A673 (cell line): Measurements from ENCODE around the gene SBF2. TPM values are rescaled to one million over a fixed set of nuclear protein-coding genes. Genes with fewer than 3 reads are reported as not detected.

ENCODE experiments used
- BruUV-seq: library from RNA; stranded (reverse); fragments of 400-500 nt; replicated peaks from 2 replicates; lab custom pipeline; 2021; lab: Mats Ljungman, UMichigan
- CTCF ChIA-PET: fragments of 300-600 bp; sonication (Branson Sonifier 250); formaldehyde crosslinking; loops from one replicate; lab custom pipeline; 2022; ENCODE audit warnings: antibody characterized with exemption; lab: Charles Lee
- POLR2A ChIA-PET: fragments of 300-600 bp; sonication (Branson Sonifier 250); formaldehyde crosslinking; loops from one replicate; lab custom pipeline; 2022; ENCODE audit warnings: antibody characterized with exemption; ENCODE audit not compliant: low non-redundant PET; lab: Charles Lee
- DNase-seq: peaks from one replicate; pipeline ENCODE4 v3.0.0-alpha.2; 2015; ENCODE audit warnings: low spot score
- H3K27ac ChIP-seq: fragments of 200-600 bp; sonication (generic); 2 replicates; pipeline ENCODE4 v1.5.1; 2016; ENCODE audit warnings: mixed run types, low read depth, mild to moderate bottlenecking, mixed read lengths, antibody characterized with exemption, low read length; ENCODE audit not compliant: poor library complexity, severe bottlenecking
- H3K27me3 ChIP-seq: fragments of 200-600 bp; sonication (generic); replicated peaks from 2 replicates; pipeline ENCODE4 v1.6.1; 2017; ENCODE audit warnings: mixed run types, low read depth, mild to moderate bottlenecking, mixed read lengths, antibody characterized with exemption, low read length; ENCODE audit not compliant: insufficient read depth, poor library complexity
- H3K36me3 ChIP-seq: fragments of 200-600 bp; sonication (generic); 2 replicates; pipeline ENCODE4 v1.6.1; 2016; ENCODE audit warnings: mixed run types, mild to moderate bottlenecking, mixed read lengths, antibody characterized with exemption, low read length; ENCODE audit not compliant: insufficient read depth, poor library complexity, severe bottlenecking
- H3K4me1 ChIP-seq: fragments of 200-600 bp; sonication (generic); 2 replicates; pipeline ENCODE4 v1.6.1; 2017; ENCODE audit warnings: mixed run types, mild to moderate bottlenecking, mixed read lengths, antibody characterized with exemption, low read length; ENCODE audit not compliant: insufficient read depth, poor library complexity, severe bottlenecking
- H3K4me3 ChIP-seq: fragments of 200-600 bp; sonication (generic); 2 replicates; pipeline ENCODE4 v1.5.1; 2016; ENCODE audit warnings: low read depth, mixed run types, mild to moderate bottlenecking, mixed read lengths, low read length; ENCODE audit not compliant: poor library complexity, severe bottlenecking
- H3K9me3 ChIP-seq: fragments of 200-600 bp; sonication (generic); 2 replicates; pipeline ENCODE4 v1.6.1; 2016; ENCODE audit warnings: mixed run types, low read depth, mild to moderate bottlenecking, mixed read lengths, antibody characterized with exemption, low read length; ENCODE audit not compliant: poor library complexity, severe bottlenecking
- EZH2 ChIP-seq: fragments of 200-600 bp; sonication (generic); IDR thresholded peaks from 2 replicates; pipeline ENCODE4 v1.6.1; 2017; ENCODE audit warnings: borderline replicate concordance, low read depth, mild to moderate bottlenecking, mixed read lengths, antibody characterized with exemption, low read length; ENCODE audit not compliant: poor library complexity, severe bottlenecking
- intact Hi-C: fragments of 100-400 bp; cut with micrococcal nuclease; formaldehyde crosslinking; loops from one replicate; pipeline ENCODE4 v1.10.0; 2022; ENCODE audit not compliant: unreplicated experiment
- total RNA-seq: library from RNA; stranded (reverse); gene quantifications from 2 replicates; pipeline ENCODE4 v1.2.3, GENCODE V29; 2021
- TF ChIP-seq, protein P1 (sequence below): fragments of 300-800, 200-600 bp; sonication (generic); conservative IDR thresholded peaks from 2 replicates; pipeline ENCODE4 v1.5.1; 2017; ENCODE audit warnings: low read depth, mild to moderate bottlenecking, antibody characterized with exemption, low read length, moderate library complexity, mixed read lengths

Gene SBF2
- total RNA-seq, 1 experiment from 2014 or later, result 31.8 TPM

DNA sequence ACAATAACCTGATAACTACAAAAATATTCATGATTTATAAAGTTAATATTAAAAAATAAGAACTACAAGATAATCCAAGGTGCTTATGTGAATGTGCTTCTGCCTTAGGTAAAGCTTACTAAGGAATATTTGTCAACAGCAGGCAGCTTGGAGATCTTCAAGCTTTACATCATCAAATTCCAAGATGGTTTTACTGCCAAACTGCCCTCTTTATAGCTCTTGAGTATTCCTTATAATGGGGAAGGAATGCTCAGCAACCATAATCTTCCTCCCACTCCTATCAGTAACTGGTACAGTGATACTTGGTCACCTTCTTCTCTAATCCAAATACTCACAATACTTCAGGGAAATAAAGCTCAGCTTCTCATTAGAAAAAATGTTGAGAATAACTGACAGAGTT lies 30.1 kb downstream of the SBF2 start:
- DNase-seq, result peak; percentile 37
- ChIA-PET CTCF (no interaction called here), POLR2A (no interaction called here)

DNA sequence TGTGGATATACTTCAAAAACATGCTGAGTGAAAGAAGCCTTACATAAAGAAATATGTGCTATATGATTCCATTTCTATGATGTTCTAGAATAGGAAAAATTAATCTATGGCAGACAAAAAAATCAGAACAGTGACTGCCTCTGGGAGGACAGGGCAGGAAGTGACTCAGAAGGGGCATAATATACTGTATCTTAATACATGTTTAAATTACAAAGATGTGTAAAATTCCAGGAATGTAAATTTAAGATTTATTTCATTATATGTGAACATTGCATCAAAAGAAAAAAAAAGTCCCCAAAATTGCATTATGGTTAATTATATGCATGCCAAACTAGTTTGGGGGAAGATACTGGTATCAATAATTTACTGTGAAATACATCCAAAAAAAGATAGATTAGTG lies 32.2 kb downstream of the SBF2 start:
- ChIA-PET POLR2A (no interaction called here), CTCF (no interaction called here)
- H3K36me3 ChIP-seq, result no peaks in the 10 kb centered on the region
- intact Hi-C loops, result no loop called here
- peaks cover 5% of the 10 kb centered on the region for H3K4me1 ChIP-seq
- no peak for TF ChIP-seq EZH2
- TF ChIP-seq, protein P1, sequence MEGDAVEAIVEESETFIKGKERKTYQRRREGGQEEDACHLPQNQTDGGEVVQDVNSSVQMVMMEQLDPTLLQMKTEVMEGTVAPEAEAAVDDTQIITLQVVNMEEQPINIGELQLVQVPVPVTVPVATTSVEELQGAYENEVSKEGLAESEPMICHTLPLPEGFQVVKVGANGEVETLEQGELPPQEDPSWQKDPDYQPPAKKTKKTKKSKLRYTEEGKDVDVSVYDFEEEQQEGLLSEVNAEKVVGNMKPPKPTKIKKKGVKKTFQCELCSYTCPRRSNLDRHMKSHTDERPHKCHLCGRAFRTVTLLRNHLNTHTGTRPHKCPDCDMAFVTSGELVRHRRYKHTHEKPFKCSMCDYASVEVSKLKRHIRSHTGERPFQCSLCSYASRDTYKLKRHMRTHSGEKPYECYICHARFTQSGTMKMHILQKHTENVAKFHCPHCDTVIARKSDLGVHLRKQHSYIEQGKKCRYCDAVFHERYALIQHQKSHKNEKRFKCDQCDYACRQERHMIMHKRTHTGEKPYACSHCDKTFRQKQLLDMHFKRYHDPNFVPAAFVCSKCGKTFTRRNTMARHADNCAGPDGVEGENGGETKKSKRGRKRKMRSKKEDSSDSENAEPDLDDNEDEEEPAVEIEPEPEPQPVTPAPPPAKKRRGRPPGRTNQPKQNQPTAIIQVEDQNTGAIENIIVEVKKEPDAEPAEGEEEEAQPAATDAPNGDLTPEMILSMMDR, result no peak
- no peaks in the 10 kb centered on the region for H3K9me3 ChIP-seq
- no peak overlapping the region for H3K27ac ChIP-seq
- H3K4me3 ChIP-seq, result no peak overlapping the region
- DNase-seq, result peak; percentile 22
- H3K27me3 ChIP-seq, result no peaks in the 10 kb centered on the region
- BruUV-seq, result no TSS peak

More for the DNA sequence above, 30.1 kb downstream of the SBF2 start:
- Histone ChIP-seq H3K9me3 (no peaks in the 10 kb centered on the region), H3K36me3 (no peaks in the 10 kb centered on the region), H3K27me3 (no peaks in the 10 kb centered on the region), H3K27ac (no peak overlapping the region), H3K4me3 (no peak overlapping the region), H3K4me1 (peaks cover 5% of the 10 kb centered on the region)
- TF ChIP-seq, protein P1, result no peak
- TF ChIP-seq EZH2, result no peak
- no TSS peak for BruUV-seq
- intact Hi-C loops, result no loop called here

DNA sequence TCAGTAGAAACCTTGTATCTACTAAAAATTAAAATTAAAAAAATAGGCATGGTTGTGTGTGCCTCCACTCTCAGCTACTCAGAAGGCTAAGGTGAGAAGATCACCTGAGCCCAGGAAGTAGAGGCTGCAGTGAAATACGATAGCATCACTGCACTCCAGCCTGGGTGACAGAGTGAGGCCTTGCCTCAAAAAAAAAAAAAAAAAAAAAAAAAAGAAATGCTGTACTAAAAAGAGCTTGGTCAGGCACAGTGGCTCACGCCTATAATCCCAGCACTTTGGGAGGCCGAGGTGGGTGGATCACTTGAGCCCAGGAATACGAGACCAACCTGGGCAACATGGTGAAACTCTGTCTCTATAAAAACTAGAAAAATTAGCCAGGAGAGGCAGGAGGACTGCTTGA lies 36.5 kb downstream of the SBF2 start:
- CTCF ChIA-PET, result no interaction called here
- no peak for TF ChIP-seq EZH2
- TF ChIP-seq, protein P1, result no peak
- intact Hi-C loops, result no loop called here
- Histone ChIP-seq H3K4me3 (no peak overlapping the region), H3K36me3 (no peaks in the 10 kb centered on the region), H3K27me3 (no peaks in the 10 kb centered on the region), H3K27ac (no peak overlapping the region), H3K4me1 (peaks cover 5% of the 10 kb centered on the region), H3K9me3 (no peaks in the 10 kb centered on the region)
- POLR2A ChIA-PET, result no interaction called here
- no peak for DNase-seq
- no TSS peak for BruUV-seq
